Measurements from ENCODE around the gene CLEC16A. TPM values are rescaled to one million over a fixed set of nuclear protein-coding genes. Genes with fewer than 3 reads are reported as not detected.

Gene CLEC16A
- total RNA-seq, 4 donors from 2014 or later: 20.2 to 28.8 (median 22.8) TPM

GRCh38 chr16:11001611-11002010 lies 57.2 kb downstream of the CLEC16A start:
- no peak for TF ChIP-seq CTCF (IDR thresholded peaks at IDR 0.05; ENCODE audit: low read depth)

GRCh38 chr16:11003141-11003540 lies 58.8 kb downstream of the CLEC16A start:
- TF ChIP-seq CTCF (IDR thresholded peaks at IDR 0.05; ENCODE audit: low read depth): no peak

- no peak for TF ChIP-seq CTCF (IDR thresholded peaks at IDR 0.05; ENCODE audit: low read depth)
Observed at GRCh38 chr16:11004351-11004750, 60.0 kb downstream of the CLEC16A start.

- TF ChIP-seq CTCF (IDR thresholded peaks at IDR 0.05; ENCODE audit: low read depth): no peak
Observed at GRCh38 chr16:11004973-11005610, 60.7 kb downstream of the CLEC16A start.

GRCh38 chr16:11005611-11005975 lies 61.2 kb downstream of the CLEC16A start:
- no peak for TF ChIP-seq CTCF (IDR thresholded peaks at IDR 0.05; ENCODE audit: low read depth)

GRCh38 chr16:11006656-11007055 lies 62.3 kb downstream of the CLEC16A start:
- TF ChIP-seq CTCF (IDR thresholded peaks at IDR 0.05; ENCODE audit: low read depth): no peak

- TF ChIP-seq CTCF (IDR thresholded peaks at IDR 0.05; ENCODE audit: low read depth): no peak
Observed at GRCh38 chr16:11007714-11008280, 63.4 kb downstream of the CLEC16A start.
